B cell (primary cell): Measurements from ENCODE around the gene OVCH2.

Experiments used
- EZH2 ChIP-seq: IDR thresholded peaks from 2 replicates; pipeline ENCODE4 v1.6.1; 2012; ENCODE audit warnings: borderline replicate concordance, low read depth, mild to moderate bottlenecking, moderate library complexity, low read length; ENCODE audit not compliant: insufficient read depth, poor library complexity, severe bottlenecking
- TF ChIP-seq, protein P1 (sequence below): fragments of 200-600 bp; IDR thresholded peaks from one replicate; pipeline ENCODE4 v1.8.0; 2022; ENCODE audit warnings: antibody characterized with exemption, mild to moderate bottlenecking

DNA sequence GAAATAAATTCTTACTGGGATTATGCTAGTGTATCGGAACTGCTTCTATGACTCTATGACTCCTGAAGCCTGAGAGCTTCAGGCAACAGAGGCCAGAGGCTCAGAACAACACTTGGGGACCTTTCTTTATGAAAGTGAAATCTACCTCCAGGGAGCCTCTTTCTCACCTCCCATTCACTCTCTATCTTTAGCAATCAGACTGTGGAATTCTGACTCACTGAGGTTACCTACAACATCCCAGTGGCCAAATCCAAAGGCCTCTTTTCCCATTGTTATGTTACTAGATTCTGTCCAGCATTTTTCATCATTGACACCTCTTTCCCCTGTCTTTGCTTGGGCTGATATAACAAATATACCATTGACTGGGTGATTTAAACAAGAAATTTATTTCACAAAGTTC lies 18.9 kb downstream of the OVCH2 start:
- TF ChIP-seq, protein P1, sequence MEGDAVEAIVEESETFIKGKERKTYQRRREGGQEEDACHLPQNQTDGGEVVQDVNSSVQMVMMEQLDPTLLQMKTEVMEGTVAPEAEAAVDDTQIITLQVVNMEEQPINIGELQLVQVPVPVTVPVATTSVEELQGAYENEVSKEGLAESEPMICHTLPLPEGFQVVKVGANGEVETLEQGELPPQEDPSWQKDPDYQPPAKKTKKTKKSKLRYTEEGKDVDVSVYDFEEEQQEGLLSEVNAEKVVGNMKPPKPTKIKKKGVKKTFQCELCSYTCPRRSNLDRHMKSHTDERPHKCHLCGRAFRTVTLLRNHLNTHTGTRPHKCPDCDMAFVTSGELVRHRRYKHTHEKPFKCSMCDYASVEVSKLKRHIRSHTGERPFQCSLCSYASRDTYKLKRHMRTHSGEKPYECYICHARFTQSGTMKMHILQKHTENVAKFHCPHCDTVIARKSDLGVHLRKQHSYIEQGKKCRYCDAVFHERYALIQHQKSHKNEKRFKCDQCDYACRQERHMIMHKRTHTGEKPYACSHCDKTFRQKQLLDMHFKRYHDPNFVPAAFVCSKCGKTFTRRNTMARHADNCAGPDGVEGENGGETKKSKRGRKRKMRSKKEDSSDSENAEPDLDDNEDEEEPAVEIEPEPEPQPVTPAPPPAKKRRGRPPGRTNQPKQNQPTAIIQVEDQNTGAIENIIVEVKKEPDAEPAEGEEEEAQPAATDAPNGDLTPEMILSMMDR = no peak
- no peak for TF ChIP-seq EZH2
